SK-N-SH (cell line): ENCODE measurements around the gene OR51D1. TPM values are rescaled to one million over a fixed set of nuclear protein-coding genes. Genes with fewer than 3 reads are reported as not detected.

Experiments
- CTCF ChIA-PET: fragments of 300-600, 350-600 bp; formaldehyde crosslinking; extraction: SDS; loops from one replicate; lab custom pipeline; 2021; lab: Yijun Ruan, JAX
- POLR2A ChIA-PET: fragments of 350-600 bp; sonication (Branson Sonifier 250); formaldehyde crosslinking; extraction: SDS; loops from one replicate; lab custom pipeline; 2020; ENCODE audit warnings: antibody characterized with exemption, inconsistent platforms; lab: Yijun Ruan, JAX
- DNase-seq: peaks from one replicate; pipeline ENCODE4 v3.0.0; 2012
- H2AFZ ChIP-seq: fragments of 200-600 bp; sonication (generic); 2 replicates; pipeline ENCODE4 v1.8.1; 2016; ENCODE audit warnings: antibody characterized with exemption, mild to moderate bottlenecking, low read depth
- H3F3A ChIP-seq: fragments of 200-600 bp; sonication (generic); replicated peaks from 2 replicates; pipeline ENCODE3; 2016; ENCODE audit warnings: antibody characterized with exemption, mild to moderate bottlenecking; ENCODE audit not compliant: insufficient read depth
- H3K27ac ChIP-seq, 2 experiments: fragments of 200-500 bp in 1 of 2; fragments of 200-600 bp in 1 of 2; sonication (Bioruptor generic) in 1 of 2; sonication (generic), shearing (Covaris generic) in 1 of 2; 2 replicates each; pipeline versions ENCODE4 v1.5.1 to v1.6.1; 2014 to 2016; ENCODE audit warnings: low read depth in 2 of 2, inconsistent platforms in 1 of 2, low read length in 1 of 2, mild to moderate bottlenecking in 1 of 2, mixed read lengths in 1 of 2
- H3K27me3 ChIP-seq: fragments of 200-600 bp; sonication (generic), shearing (Covaris generic); 2 replicates; pipeline ENCODE4 v1.6.1; 2016; ENCODE audit warnings: mixed run types; ENCODE audit not compliant: insufficient read depth
- H3K36me3 ChIP-seq, 2 experiments: fragments of 200-500 bp in 1 of 2; fragments of 200-600 bp in 1 of 2; sonication (Bioruptor generic) in 1 of 2; sonication (generic) in 1 of 2; replicated peaks in 1 of 2; 2 replicates each; pipeline versions ENCODE3 to v1.5.1; 2014 to 2016; ENCODE audit warnings: low read length in 1 of 2, mild to moderate bottlenecking in 1 of 2; ENCODE audit not compliant: insufficient read depth in 2 of 2, control insufficient read depth in 1 of 2
- H3K4me1 ChIP-seq, 2 experiments: fragments of 200-500 bp in 1 of 2; fragments of 200-600 bp in 1 of 2; sonication (Bioruptor generic) in 1 of 2; sonication (generic), shearing (Covaris generic) in 1 of 2; 2 replicates each; pipeline versions ENCODE4 v1.5.1 to v1.6.1; 2014 to 2016; ENCODE audit warnings: low read depth in 1 of 2, low read length in 1 of 2, mixed run types in 1 of 2; ENCODE audit not compliant: insufficient read depth in 2 of 2, control insufficient read depth in 1 of 2
- H3K4me2 ChIP-seq: fragments of 200-600 bp; sonication (generic), shearing (Covaris generic); 2 replicates; pipeline ENCODE4 v1.6.1; 2017; ENCODE audit warnings: mixed run types
- H3K4me3 ChIP-seq, 2 experiments: fragments of 200-500 bp in 1 of 2; fragments of 200-600 bp in 1 of 2; sonication (Bioruptor generic) in 1 of 2; sonication (generic), shearing (Covaris generic) in 1 of 2; 2 replicates each; pipeline versions ENCODE4 v1.5.1 to v1.8.1; 2014 to 2016; ENCODE audit warnings: low read depth in 2 of 2, inconsistent platforms in 1 of 2, low read length in 1 of 2, mild to moderate bottlenecking in 1 of 2, mixed read lengths in 1 of 2, moderate library complexity in 1 of 2
- H3K79me2 ChIP-seq: fragments of 200-600 bp; sonication (generic); 2 replicates; pipeline ENCODE4 v1.8.1; 2017; ENCODE audit warnings: mild to moderate bottlenecking; ENCODE audit not compliant: insufficient read depth
- H3K9ac ChIP-seq: fragments of 200-600 bp; sonication (generic); 2 replicates; pipeline ENCODE4 v1.6.1; 2017; ENCODE audit warnings: mixed run types
- H3K9me2 ChIP-seq: fragments of 200-600 bp; sonication (generic); 2 replicates; pipeline ENCODE4 v1.6.1; 2017; ENCODE audit warnings: mixed run types
- H3K9me3 ChIP-seq: fragments of 200-600 bp; sonication (generic); 2 replicates; pipeline ENCODE4 v1.6.1; 2017; ENCODE audit warnings: mixed run types, mild to moderate bottlenecking, moderate library complexity
- H4K20me1 ChIP-seq: fragments of 200-600 bp; sonication (generic); 2 replicates; pipeline ENCODE4 v1.6.1; 2017; ENCODE audit warnings: mild to moderate bottlenecking, mixed run types; ENCODE audit not compliant: insufficient read depth
- CHD2 ChIP-seq: fragments of 150-350 bp; IDR thresholded peaks from 2 replicates; pipeline ENCODE4 v1.6.1; 2018; ENCODE audit warnings: low read length; ENCODE audit not compliant: partially characterized antibody
- EP300 ChIP-seq, 2 experiments: IDR thresholded peaks; 2 replicates each; pipeline versions ENCODE4 v1.4.0 to v1.6.1; 2012; ENCODE audit warnings: borderline replicate concordance in 1 of 2, low read depth in 1 of 2, low read length in 1 of 2
- EZH2phosphoT487 ChIP-seq: fragments of 200-600 bp; sonication (generic); IDR thresholded peaks from 2 replicates; pipeline ENCODE4 v1.6.1; 2017; ENCODE audit warnings: low read depth, mixed run types, mild to moderate bottlenecking, antibody characterized with exemption, moderate library complexity, borderline replicate concordance
- FOXJ3 ChIP-seq: sonication (generic); formaldehyde crosslinking; IDR thresholded peaks from 2 replicates; pipeline ENCODE4 v1.5.1; 2020; ENCODE audit warnings: mild to moderate bottlenecking, missing genetic modification reagents
- FOXM1 ChIP-seq: IDR thresholded peaks from 2 replicates; pipeline ENCODE4 v1.4.0; 2012; ENCODE audit warnings: low read depth, mild to moderate bottlenecking
- GATA2 ChIP-seq: sonication (generic); formaldehyde crosslinking; IDR thresholded peaks from 2 replicates; pipeline ENCODE4 v1.5.0; 2020; ENCODE audit warnings: mild to moderate bottlenecking, missing genetic modification reagents
- IRF3 ChIP-seq: fragments of 150-350 bp; IDR thresholded peaks from 2 replicates; pipeline ENCODE4 v1.6.1; 2016; ENCODE audit warnings: mild to moderate bottlenecking, low read depth, low read length
- MEF2A ChIP-seq: IDR thresholded peaks from 2 replicates; pipeline ENCODE4 v1.4.0; 2012; ENCODE audit warnings: low read depth, borderline replicate concordance
- NFIC ChIP-seq: IDR thresholded peaks from 2 replicates; pipeline ENCODE4 v1.4.0; 2012; ENCODE audit warnings: borderline replicate concordance
- POLR2AphosphoS5 ChIP-seq: IDR thresholded peaks from 2 replicates; pipeline ENCODE4 v1.6.1; 2012; ENCODE audit warnings: low read depth, low read length
- RCOR1 ChIP-seq: fragments of 150-350 bp; IDR thresholded peaks from 2 replicates; pipeline ENCODE4 v1.6.1; 2017; ENCODE audit warnings: antibody characterized with exemption, low read length
- SIN3A ChIP-seq: IDR thresholded peaks from 2 replicates; pipeline ENCODE4 v1.6.1; 2012; ENCODE audit warnings: low read depth, mild to moderate bottlenecking, low read length, moderate library complexity, borderline replicate concordance
- TCF12 ChIP-seq: IDR thresholded peaks from 2 replicates; pipeline ENCODE4 v1.4.0; 2012
- USF2 ChIP-seq: fragments of 150-350 bp; IDR thresholded peaks from 2 replicates; pipeline ENCODE4 v1.6.1; 2017; ENCODE audit warnings: antibody characterized with exemption, low read length, low read depth, borderline replicate concordance
- WGBS: methylation state at CpG from one replicate; pipeline ENCODE4 v1.1.6; 2017; ENCODE audit warnings: low lambda C conversion rate; 5-methylcytosine and 5-hydroxymethylcytosine counted together
- polyA plus RNA-seq, 3 experiments: library from polyadenylated mRNA; depleted of rRNA; stranded (reverse); fragments of >200 nt; gene quantifications; 2 replicates each; pipeline ENCODE4 v1.2.3, GENCODE V29; 2012
- TF ChIP-seq, protein P1 (sequence below): IDR thresholded peaks from 2 replicates; pipeline ENCODE4 v1.4.0; 2012; ENCODE audit warnings: low read depth, borderline replicate concordance

OR51D1 gene
- polyA plus RNA-seq, 1 of the 3 experiments (the other 2 are of a cell fraction) = not detected

DNA sequence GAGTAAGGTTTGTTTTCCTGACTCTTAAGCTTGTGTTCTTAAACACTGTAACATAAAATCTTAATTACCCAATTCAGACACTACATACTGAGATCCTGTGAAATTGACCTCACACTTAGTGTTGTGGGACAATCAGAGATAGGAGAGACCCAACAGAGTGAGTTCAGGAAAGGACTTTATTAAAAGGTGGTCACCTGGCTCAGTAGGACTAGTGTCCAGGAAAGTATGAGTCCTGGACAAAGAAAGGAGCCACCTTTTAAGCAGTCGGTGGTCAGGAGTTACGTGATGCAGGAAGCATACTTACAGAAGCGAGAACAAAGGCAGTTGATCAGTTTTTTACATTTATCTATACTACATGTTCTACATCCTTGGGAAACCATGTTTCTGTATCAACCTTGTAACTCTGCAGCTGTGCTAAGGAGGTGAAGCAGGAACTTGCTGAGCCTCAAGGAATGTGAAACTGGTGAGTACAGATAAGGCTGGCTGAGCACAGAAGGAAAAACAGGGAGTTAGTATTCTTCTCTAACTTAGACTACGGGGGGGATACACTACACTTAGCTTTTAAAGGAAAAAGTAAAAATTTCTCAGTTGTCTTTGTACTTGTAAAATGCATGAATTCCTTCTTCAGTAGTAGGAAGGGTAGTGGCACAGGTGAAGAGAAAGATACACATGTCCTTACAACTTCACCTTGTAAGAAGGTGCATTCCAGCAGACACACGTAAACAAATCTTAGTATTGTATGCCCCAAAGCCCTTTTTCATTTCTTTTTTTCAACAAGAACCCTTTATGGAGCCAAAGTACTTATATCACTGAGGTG lies 21.6 kb downstream of the OR51D1 start:
- H3K27ac ChIP-seq = no peak overlapping the region
- H3K4me2 ChIP-seq = no peak overlapping the region
- no peaks in the 10 kb centered on the region for H3K79me2 ChIP-seq
- H3K27me3 ChIP-seq = peaks cover 18% of the 10 kb centered on the region; the same call in 1 of the 2 replicates
- no peak for TF ChIP-seq RCOR1
- no peak for TF ChIP-seq TCF12
- TF ChIP-seq FOXJ3 (CRISPR knock-in tag) = no peak
- no peak for TF ChIP-seq USF2
- no peak for TF ChIP-seq GATA2 (CRISPR knock-in tag)
- no peak for TF ChIP-seq POLR2AphosphoS5
- TF ChIP-seq IRF3 = no peak
- no peak for TF ChIP-seq EP300 (IDR thresholded peaks at IDR 0.05; ENCODE audit: borderline replicate concordance in 1 of 2, low read depth in 1 of 2, low read length in 1 of 2)
- no peak for TF ChIP-seq SIN3A
- TF ChIP-seq NFIC = no peak
- TF ChIP-seq, protein P1, sequence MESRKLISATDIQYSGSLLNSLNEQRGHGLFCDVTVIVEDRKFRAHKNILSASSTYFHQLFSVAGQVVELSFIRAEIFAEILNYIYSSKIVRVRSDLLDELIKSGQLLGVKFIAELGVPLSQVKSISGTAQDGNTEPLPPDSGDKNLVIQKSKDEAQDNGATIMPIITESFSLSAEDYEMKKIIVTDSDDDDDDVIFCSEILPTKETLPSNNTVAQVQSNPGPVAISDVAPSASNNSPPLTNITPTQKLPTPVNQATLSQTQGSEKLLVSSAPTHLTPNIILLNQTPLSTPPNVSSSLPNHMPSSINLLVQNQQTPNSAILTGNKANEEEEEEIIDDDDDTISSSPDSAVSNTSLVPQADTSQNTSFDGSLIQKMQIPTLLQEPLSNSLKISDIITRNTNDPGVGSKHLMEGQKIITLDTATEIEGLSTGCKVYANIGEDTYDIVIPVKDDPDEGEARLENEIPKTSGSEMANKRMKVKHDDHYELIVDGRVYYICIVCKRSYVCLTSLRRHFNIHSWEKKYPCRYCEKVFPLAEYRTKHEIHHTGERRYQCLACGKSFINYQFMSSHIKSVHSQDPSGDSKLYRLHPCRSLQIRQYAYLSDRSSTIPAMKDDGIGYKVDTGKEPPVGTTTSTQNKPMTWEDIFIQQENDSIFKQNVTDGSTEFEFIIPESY = no peak
- TF ChIP-seq FOXM1 = no peak
- no peak for TF ChIP-seq EZH2phosphoT487
- TF ChIP-seq CHD2 = no peak
- TF ChIP-seq MEF2A = no peak
- H3F3A ChIP-seq = no peaks in the 10 kb centered on the region
- no peaks in the 10 kb centered on the region for H3K9me2 ChIP-seq
- H3K9ac ChIP-seq = no peak overlapping the region
- no peak overlapping the region for H2AFZ ChIP-seq
- no peaks in the 10 kb centered on the region for H3K9me3 ChIP-seq
- no peak overlapping the region for H3K4me3 ChIP-seq
- no peaks in the 10 kb centered on the region for H3K4me1 ChIP-seq
- H3K36me3 ChIP-seq = no peaks in the 10 kb centered on the region
- WGBS = 7% methylated on average over 5 of the region's 5 CpGs
- ChIA-PET CTCF (interaction anchor here (2.1 kb wide), 1 partner anchor 22 kb away, joined by 5 read pairs; the partner anchor contains the start of gene OR51D1), POLR2A (no interaction called here)
- no peak for DNase-seq
- no peaks in the 10 kb centered on the region for H4K20me1 ChIP-seq
